ENCODE measurements around the gene SETD7.

SETD7 gene

GRCh38 chr4:139574641-139575040 is 18.6 kb upstream of the SETD7 start:
- no peak for DNase-seq (ENCODE audit: low read depth in 2 of 2)

DNA sequence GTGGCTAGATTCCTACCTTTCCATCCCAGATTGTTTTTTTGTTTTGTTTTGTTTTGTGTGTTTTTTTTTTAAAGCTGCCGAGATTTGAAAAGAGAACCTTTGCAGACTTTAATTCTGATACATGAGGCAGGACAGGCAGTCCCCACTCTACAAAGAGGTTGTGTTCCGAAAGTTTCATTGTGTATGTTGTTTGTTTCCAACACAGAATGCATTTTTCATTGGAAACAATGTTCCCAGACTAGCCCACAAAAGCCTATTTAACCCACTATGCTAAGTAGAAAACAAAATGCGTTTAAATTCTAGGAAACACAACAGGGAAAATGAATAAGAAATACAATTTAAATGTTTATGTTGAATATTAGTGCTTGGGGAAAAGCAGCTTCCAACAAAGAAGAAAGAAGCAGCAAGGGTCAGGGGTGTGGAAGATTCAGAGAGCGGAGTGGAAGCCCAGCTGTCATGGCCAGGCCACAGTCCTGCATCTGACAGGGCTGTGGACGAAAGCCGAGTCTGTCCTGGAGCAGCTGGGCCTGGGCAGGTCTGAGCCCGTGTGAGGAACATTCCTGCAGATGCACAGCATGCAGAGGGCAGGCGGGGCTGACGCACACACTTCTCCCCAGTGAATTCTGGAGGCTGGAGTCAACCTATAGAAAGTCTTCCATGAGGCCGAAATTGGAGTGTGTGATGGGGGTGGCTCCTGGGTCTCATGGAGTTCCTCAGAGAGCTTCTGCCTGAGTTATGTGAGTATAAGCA is 12.4 kb upstream of the SETD7 start:
- DNase-seq (ENCODE audit: low read depth in 2 of 2): no peak

- no peak for DNase-seq (ENCODE audit: low read depth in 2 of 2)
Observed at GRCh38 chr4:139567159-139567870, 11.3 kb upstream of the SETD7 start.

GRCh38 chr4:139564502-139564901 is 8.5 kb upstream of the SETD7 start:
- DNase-seq (ENCODE audit: low read depth in 2 of 2): no peak

- DNase-seq (ENCODE audit: low read depth in 2 of 2): no peak
Observed at GRCh38 chr4:139563515-139563914, 7.5 kb upstream of the SETD7 start.

DNA sequence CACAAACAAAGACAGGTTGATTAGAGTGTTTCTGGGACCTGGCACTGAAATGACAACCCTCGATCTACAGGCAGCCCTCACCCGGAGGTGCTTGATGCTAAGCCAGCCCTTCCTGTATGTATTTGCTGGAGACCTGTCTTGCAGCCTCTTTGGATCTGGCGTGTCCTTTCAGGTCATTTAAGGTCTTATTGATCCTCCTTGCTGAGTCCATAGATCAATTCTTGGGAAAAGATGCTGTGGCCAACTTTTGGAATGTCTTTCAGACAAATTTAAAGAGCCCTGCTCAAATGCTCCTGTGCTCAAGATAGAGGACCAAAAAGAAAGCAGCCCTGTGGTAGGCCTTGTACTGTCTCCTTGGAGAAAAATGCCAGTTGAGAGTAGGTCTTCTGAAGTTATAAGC is 6.8 kb upstream of the SETD7 start:
- no peak for DNase-seq (ENCODE audit: low read depth in 2 of 2)

- DNase-seq (ENCODE audit: low read depth in 2 of 2): no peak
Observed at GRCh38 chr4:139562067-139562684, 6.2 kb upstream of the SETD7 start.

- DNase-seq (ENCODE audit: low read depth in 2 of 2): no peak
Observed at GRCh38 chr4:139560406-139561104, 4.5 kb upstream of the SETD7 start.

- DNase-seq (ENCODE audit: low read depth in 2 of 2): no peak
Observed at GRCh38 chr4:139559687-139560086, 3.7 kb upstream of the SETD7 start.

- no peak for DNase-seq (ENCODE audit: low read depth in 2 of 2)
Observed at GRCh38 chr4:139559089-139559479, 3.1 kb upstream of the SETD7 start.

DNA sequence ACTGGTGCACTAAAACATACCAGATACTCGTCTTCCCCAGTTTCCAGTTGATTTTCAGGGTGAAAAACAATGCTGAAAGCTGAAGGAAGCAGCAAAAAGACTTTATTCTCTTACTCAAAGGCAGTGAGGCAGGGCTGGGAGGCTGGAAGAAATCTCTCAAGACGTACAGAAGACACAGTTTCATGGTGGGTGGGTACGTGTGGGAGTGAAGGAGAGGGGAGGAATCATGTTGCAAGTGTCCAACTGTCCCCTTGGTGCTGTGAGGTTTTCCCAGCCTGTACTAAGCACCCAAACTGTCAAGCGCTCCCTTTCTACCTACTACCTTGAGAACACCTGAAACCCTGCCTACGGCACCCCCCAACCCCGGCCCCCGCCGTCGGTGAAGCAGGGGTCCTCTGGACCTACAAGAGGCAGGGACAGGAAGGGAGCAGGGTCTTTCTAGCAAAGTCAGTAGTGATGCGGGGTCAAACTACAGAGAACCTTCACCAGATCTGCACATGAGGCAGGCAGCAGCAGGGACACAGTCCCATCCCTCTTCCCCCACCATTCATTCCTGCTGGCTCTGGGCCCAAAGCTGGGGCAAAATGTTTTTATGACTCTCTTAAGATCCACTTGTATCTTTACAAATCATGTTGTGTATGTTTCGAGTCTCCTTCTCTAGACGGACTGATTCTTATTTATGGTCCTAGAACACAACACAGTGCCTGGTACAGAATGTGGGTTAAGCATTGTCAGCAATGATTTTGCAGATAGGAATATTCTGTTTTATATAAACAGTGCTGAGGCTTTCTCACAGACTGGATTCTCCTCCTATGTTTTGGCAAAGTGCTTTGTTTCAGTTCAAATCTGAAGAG is 2.4 kb upstream of the SETD7 start:
- no peak for DNase-seq (ENCODE audit: low read depth in 2 of 2)

GRCh38 chr4:139557556-139558110 is 1.6 kb upstream of the SETD7 start:
- DNase-seq (ENCODE audit: low read depth in 2 of 2): no peak

- DNase-seq (ENCODE audit: low read depth in 2 of 2): peak in 1 of 2 donors; percentile 17
Observed at GRCh38 chr4:139556724-139557555, 921 bp upstream of the SETD7 start.

- no peak for DNase-seq (ENCODE audit: low read depth in 2 of 2)
Observed at GRCh38 chr4:139555705-139556070, 331 bp downstream of the SETD7 start.

DNA sequence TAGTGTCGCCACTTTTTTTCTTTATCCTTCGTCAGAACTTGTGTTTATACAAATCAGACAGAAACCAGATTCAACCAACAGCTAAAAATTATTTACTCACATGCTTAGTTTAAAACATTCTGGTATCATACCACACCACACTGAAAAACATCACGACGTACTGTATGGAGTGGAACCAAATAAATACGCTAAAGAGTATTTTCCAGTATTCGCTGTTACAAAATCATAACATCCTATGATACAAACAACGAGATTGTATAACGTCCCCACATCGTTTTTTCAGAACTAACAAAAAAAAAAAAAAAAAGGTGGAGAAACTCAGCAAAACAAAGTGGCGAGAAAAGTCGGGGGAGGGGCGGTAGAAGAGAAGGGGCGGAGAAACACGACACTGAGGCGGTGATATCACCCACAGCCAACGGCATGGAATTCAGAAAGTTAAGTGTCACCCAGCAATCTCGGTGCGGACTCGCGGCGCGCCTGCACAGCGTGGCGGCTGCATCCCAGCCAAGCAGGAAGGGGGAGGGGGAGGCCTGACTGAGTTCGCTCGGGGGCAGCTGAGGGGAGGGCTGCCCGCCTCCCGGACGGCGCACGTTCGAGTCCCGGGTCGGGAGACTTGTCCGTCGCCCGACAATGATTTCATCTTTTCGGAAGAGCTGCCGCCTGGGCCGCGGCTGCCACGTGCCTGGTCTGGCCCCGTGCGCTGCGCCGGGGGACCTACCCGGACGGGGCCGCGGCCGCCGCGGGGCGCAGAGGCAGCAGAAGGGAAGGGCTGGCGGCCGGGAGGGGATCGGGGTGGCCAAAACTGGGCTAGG is 920 bp downstream of the SETD7 start:
- peak; percentile 56 to 60 for DNase-seq (ENCODE audit: low read depth in 2 of 2)

DNA sequence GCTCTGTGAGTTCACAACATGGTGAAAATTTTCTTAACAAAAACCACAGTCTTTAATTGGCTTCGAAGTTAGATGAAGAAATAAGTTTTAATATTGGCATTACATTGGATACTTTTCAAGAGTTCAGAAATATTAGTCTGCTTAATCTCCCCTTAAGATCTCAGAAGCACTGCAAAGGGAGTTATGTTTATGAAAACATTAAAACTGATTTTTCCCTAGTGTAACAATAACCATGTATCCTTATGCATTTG is 1.5 kb downstream of the SETD7 start:
- no peak for DNase-seq (ENCODE audit: low read depth in 2 of 2)

GRCh38 chr4:139553751-139554641 is 2.0 kb downstream of the SETD7 start:
- no peak for DNase-seq (ENCODE audit: low read depth in 2 of 2)

GRCh38 chr4:139552517-139553307 is 3.3 kb downstream of the SETD7 start:
- DNase-seq (ENCODE audit: low read depth in 2 of 2): no peak
